ENCODE measurements around the gene CLTCL1. TPM values are rescaled to one million over a fixed set of nuclear protein-coding genes. Genes with fewer than 3 reads are reported as not detected.

The CLTCL1 gene
- total and polyA plus RNA-seq, 9 of the 15 experiments (the other 6 are each of a cell fraction or from before 2014, with no cell fraction given): 1.1 to 11.7 (median 5.0) TPM

DNA sequence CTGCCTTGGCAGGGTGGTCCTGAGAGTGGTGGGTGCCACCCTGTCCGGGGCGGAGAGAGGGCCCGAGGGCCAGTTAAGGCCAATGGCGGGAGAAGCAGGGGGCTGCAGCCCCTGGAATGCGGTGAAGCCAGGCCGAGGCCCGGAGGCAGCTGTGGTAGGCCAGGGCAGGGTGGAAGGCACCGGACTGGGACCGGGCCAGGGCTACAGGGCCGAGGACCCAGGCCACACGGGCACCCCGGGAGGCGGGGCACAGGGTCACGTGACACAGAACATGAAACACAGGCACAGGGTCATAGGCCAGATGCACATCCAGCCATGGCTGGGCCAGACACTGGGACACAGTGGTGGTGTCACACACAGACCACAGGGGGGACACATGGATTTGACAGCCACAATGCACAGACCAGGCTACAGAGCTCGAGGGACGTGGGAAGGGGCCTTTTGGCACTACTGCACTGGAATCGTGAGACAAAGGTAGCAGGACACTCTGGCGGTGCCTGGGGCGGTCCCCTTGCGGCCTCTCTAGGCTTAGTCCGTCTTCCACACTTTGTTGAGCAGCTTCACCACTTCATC lies 115.8 kb downstream of the CLTCL1 start (continued):
- TF ChIP-seq YY1 (IDR thresholded peaks at IDR 0.05; ENCODE audit: borderline replicate concordance in 1 of 3, control insufficient read depth in 1 of 3, extremely low read depth in 1 of 3, insufficient read depth in 3 of 3, insufficient read length in 1 of 3, insufficient replicate concordance in 2 of 3, low read depth in 1 of 3, low read length in 2 of 3) (peak in 1 of 3 experiments; percentile 16), RFX1 (IDR thresholded peaks at IDR 0.05) (no peak), XRCC4 (IDR thresholded peaks at IDR 0.05; ENCODE audit: extremely low read depth, insufficient read depth, insufficient read length) (no peak), MYBL2 (IDR thresholded peaks at IDR 0.05; ENCODE audit: low read depth) (no peak), MYBL2 (CRISPR knock-in tag; IDR thresholded peaks at IDR 0.05; ENCODE audit: borderline replicate concordance) (no peak), ZNF436 (CRISPR knock-in tag; IDR thresholded peaks at IDR 0.05) (0 out of 2 replicates have a peak, but pooled peaks have one; percentile 42), CXXC5 (CRISPR knock-in tag; IDR thresholded peaks at IDR 0.05) (peak; percentile 43; the same call in 1 of the 2 replicates), ELK3 (CRISPR knock-in tag; IDR thresholded peaks at IDR 0.05) (no peak), ZNF232 (CRISPR knock-in tag; IDR thresholded peaks at IDR 0.05) (no peak), C11orf30 (IDR thresholded peaks at IDR 0.05; ENCODE audit: low read depth) (no peak), SMAD4 (CRISPR knock-in tag; conservative IDR thresholded peaks at IDR 0.05) (no peak), NR2C1 (IDR thresholded peaks at IDR 0.05) (no peak), NR2C1 (tag; IDR thresholded peaks at IDR 0.05) (no peak)
- TF ChIP-seq, protein P1, sequence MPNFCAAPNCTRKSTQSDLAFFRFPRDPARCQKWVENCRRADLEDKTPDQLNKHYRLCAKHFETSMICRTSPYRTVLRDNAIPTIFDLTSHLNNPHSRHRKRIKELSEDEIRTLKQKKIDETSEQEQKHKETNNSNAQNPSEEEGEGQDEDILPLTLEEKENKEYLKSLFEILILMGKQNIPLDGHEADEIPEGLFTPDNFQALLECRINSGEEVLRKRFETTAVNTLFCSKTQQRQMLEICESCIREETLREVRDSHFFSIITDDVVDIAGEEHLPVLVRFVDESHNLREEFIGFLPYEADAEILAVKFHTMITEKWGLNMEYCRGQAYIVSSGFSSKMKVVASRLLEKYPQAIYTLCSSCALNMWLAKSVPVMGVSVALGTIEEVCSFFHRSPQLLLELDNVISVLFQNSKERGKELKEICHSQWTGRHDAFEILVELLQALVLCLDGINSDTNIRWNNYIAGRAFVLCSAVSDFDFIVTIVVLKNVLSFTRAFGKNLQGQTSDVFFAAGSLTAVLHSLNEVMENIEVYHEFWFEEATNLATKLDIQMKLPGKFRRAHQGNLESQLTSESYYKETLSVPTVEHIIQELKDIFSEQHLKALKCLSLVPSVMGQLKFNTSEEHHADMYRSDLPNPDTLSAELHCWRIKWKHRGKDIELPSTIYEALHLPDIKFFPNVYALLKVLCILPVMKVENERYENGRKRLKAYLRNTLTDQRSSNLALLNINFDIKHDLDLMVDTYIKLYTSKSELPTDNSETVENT (CRISPR knock-in tag; IDR thresholded peaks at IDR 0.05): peak; percentile 39
- TF ChIP-seq, protein P2, sequence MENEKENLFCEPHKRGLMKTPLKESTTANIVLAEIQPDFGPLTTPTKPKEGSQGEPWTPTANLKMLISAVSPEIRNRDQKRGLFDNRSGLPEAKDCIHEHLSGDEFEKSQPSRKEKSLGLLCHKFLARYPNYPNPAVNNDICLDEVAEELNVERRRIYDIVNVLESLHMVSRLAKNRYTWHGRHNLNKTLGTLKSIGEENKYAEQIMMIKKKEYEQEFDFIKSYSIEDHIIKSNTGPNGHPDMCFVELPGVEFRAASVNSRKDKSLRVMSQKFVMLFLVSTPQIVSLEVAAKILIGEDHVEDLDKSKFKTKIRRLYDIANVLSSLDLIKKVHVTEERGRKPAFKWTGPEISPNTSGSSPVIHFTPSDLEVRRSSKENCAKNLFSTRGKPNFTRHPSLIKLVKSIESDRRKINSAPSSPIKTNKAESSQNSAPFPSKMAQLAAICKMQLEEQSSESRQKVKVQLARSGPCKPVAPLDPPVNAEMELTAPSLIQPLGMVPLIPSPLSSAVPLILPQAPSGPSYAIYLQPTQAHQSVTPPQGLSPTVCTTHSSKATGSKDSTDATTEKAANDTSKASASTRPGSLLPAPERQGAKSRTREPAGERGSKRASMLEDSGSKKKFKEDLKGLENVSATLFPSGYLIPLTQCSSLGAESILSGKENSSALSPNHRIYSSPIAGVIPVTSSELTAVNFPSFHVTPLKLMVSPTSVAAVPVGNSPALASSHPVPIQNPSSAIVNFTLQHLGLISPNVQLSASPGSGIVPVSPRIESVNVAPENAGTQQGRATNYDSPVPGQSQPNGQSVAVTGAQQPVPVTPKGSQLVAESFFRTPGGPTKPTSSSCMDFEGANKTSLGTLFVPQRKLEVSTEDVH (IDR thresholded peaks at IDR 0.05; ENCODE audit: low read depth, partially characterized antibody): no peak
- TF ChIP-seq, protein P3, sequence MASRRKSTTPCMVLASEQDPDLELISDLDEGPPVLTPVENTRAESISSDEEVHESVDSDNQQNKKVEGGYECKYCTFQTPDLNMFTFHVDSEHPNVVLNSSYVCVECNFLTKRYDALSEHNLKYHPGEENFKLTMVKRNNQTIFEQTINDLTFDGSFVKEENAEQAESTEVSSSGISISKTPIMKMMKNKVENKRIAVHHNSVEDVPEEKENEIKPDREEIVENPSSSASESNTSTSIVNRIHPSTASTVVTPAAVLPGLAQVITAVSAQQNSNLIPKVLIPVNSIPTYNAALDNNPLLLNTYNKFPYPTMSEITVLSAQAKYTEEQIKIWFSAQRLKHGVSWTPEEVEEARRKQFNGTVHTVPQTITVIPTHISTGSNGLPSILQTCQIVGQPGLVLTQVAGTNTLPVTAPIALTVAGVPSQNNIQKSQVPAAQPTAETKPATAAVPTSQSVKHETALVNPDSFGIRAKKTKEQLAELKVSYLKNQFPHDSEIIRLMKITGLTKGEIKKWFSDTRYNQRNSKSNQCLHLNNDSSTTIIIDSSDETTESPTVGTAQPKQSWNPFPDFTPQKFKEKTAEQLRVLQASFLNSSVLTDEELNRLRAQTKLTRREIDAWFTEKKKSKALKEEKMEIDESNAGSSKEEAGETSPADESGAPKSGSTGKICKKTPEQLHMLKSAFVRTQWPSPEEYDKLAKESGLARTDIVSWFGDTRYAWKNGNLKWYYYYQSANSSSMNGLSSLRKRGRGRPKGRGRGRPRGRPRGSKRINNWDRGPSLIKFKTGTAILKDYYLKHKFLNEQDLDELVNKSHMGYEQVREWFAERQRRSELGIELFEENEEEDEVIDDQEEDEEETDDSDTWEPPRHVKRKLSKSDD (conservative IDR thresholded peaks at IDR 0.05; ENCODE audit: low read length): no peak
- TF ChIP-seq, protein P4, sequence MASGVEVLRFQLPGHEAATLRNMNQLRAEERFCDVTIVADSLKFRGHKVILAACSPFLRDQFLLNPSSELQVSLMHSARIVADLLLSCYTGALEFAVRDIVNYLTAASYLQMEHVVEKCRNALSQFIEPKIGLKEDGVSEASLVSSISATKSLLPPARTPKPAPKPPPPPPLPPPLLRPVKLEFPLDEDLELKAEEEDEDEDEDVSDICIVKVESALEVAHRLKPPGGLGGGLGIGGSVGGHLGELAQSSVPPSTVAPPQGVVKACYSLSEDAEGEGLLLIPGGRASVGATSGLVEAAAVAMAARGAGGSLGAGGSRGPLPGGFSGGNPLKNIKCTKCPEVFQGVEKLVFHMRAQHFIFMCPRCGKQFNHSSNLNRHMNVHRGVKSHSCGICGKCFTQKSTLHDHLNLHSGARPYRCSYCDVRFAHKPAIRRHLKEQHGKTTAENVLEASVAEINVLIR (CRISPR knock-in tag; IDR thresholded peaks at IDR 0.05): no peak
